Urothelium cell line (cell line): ENCODE measurements around the gene SCAF4.
A peak's percentile ranks its signal among the peaks of the same experiment; 100 is the strongest.
"Not testable (repeated sequence)": the region's sequence is repeated elsewhere in the genome, so short reads cannot be mapped to it uniquely, and the experiment has no call there.

Experiments
- DNase-seq: peaks from one replicate; pipeline ENCODE4 v3.0.0; 2011; ENCODE audit warnings: low spot score, mixed read lengths
- FAIRE-seq: peaks from 2 replicates; lab custom pipeline; 2011; peaks lifted over from hg19 to GRCh38; lab: Jason Lieb, UNC

The SCAF4 gene

GRCh38 chr21:31737586-31738397 is 5.9 kb upstream of the SCAF4 start:
- not testable (repeated sequence) for DNase-seq, FAIRE-seq

GRCh38 chr21:31735511-31735992 is 3.6 kb upstream of the SCAF4 start:
- DNase-seq (no peak), FAIRE-seq (no peak)

DNA sequence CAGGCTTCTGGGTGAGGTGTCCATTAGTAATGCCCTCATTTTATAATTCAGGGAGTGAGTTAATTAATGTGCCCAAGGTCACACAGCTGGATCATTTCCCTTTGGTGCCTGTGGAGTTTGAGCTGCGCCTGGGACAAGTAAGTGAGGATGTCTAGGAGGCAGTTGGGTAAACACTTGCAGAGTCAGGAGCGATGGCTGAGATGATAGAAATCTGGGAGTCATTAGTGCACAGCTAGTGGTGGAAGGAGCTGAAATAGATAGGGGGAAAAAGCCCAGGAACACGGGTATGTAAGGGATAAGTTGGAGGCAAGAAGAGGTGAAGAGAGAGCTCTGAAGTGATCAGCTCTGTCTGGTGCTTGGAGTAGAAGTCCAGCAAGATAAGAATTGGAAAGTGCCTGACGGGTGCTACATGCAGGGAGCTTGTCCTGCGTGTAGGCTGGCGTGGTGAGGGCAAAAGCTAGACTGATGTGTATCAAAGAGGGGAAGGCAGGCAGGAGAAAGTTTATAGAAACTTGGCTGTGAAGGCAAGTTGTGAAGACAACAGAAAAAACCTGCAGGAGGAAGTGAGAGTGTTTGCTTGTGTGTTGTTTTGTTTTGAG is 1.7 kb upstream of the SCAF4 start:
- DNase-seq = no peak
- FAIRE-seq = peak; percentile 44

DNA sequence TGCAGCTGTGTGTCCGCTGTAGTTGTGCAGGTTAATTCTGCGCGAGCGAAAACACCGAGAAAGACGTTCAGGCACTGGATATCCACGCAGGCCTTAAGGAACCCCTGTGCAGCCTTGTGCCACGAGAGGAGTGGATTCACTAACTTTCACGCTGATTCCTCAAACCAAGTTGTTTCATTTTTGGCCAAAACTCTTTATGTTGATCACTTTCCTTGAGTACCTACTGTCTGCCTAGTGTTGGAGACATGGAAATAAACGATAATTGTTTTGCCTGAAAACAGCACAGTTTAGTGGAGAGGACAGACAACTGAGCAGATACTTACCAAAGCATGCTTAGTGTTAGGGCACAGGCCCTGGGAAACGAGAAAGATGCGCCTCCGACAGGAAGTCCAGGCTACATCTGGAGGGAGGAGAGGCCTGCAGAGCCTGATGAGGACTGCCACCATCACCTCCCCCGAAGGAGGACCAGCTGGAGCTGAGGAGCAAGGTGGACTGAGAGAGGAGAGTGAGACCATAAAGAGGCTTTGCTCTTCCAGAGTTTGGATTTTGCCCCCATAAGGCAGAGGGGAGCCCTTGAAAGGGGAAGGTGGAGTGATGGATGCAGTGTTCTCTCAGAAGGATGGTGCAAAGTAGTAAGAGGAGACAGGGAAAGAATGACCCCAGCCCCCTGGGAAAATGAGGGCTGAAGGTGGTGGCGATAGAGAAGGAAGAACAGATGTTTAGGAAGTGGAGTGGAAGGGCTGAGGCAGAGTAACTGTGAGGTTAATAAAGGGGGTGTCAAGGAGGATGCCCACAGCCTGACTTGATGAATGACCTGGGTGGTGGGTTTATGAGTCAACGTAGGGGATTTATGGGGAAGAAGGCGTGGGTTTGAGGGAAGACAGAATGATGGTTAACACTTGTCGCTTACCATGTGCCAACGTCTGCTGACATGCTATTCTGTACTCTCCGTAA is 956 bp upstream of the SCAF4 start:
- peak; percentile 84 for FAIRE-seq
- DNase-seq = peak; percentile 56

- FAIRE-seq (peak; percentile 55), DNase-seq (peak; percentile 57)
These were observed 662 bp downstream of the SCAF4 start for GRCh38 chr21:31731056-31731856.

GRCh38 chr21:31730712-31731055 is 1.2 kb downstream of the SCAF4 start:
- FAIRE-seq (no peak), DNase-seq (peak; percentile 42)

DNA sequence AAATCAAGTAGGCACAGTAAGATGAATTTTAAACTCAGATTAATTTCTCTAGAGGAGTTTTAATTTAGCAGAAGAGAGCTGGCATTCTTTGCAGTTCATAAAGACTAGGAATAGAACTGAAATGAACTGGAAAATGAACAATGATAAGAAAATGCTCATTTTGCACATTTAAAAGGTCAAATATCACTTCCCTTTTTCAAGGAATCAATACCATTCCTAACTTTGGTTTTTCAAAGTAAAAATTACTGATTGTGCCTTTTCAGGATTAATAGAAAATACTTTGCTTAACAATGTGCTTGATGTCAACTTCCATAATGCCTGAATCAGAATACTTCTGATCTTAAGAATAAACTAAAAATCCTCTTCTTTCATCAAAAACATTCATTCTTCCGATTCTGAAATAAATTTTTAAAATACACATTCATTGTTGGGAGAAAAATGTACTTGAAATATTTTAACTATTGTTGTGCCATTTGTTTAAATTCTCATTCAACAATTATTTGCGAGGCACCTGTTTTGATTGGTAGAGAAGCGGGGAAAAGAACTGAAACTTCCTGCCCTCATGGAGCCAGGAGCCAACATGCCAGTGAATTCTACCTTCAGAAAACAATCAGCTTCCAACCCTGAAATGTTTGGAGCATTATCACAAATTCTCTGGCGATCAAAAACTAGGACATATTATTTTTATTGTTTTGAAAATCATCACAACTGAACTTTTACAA is 2.1 kb downstream of the SCAF4 start:
- DNase-seq = no peak
- no peak for FAIRE-seq

GRCh38 chr21:31728952-31729351 is 3.0 kb downstream of the SCAF4 start:
- DNase-seq (no peak), FAIRE-seq (peak; percentile 84)

GRCh38 chr21:31728191-31728590 is 3.7 kb downstream of the SCAF4 start:
- no peak for FAIRE-seq
- DNase-seq = no peak

DNA sequence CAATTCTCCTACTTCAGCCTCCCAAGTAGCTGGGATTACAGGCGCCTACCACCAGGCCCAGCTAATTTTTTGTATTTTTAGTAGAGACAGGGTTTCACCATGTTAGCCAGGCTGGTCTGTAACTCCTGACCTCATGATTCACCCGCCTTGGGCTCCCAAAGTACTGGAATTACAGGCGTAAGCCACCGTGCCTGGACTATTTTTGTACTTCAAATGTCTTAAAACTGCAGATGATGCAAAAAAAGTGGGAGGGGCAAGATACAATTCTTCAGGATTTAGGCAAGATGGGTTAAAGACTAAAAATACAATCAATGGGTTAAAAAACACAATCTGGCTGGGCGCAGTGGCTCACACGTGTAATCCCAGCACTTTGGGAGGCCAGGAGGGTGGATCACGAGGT is 4.7 kb downstream of the SCAF4 start:
- FAIRE-seq (no peak), DNase-seq (no peak)

GRCh38 chr21:31726407-31726806 is 5.5 kb downstream of the SCAF4 start:
- FAIRE-seq = no peak
- DNase-seq = no peak

DNA sequence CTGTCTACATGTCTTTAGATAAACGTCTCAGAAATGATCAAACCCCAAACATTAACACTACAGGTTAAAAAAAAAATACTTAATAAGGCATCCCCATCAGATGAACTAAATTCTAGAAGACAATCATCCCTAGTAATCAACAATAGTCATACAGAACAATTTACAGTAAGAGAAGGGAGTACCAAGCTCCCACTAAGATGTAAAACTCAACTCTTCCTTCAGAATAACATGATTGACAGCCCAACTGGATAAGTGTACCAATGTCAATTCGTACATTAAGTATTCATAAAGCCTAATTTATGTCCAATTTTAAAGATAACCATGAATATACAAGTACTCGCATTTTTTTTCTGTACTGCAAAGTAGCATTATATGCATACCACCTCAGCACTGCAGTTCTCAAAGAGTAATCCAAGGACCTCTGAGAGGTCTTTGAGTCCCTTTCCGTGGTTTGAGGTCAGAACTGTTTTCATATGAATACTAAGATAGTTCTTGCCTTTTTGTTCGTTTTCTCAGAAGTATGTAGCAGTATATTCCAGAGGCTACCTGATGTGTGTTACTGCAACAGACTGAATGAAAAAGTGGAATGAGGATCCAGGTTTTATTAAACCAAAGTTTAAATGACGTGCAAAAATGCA is 6.6 kb downstream of the SCAF4 start:
- FAIRE-seq = peak; percentile 37
- DNase-seq = no peak

GRCh38 chr21:31724552-31724951 is 7.4 kb downstream of the SCAF4 start:
- no peak for DNase-seq
- FAIRE-seq = no peak

GRCh38 chr21:31721381-31721780 is 10.5 kb downstream of the SCAF4 start:
- no peak for FAIRE-seq
- no peak for DNase-seq

DNA sequence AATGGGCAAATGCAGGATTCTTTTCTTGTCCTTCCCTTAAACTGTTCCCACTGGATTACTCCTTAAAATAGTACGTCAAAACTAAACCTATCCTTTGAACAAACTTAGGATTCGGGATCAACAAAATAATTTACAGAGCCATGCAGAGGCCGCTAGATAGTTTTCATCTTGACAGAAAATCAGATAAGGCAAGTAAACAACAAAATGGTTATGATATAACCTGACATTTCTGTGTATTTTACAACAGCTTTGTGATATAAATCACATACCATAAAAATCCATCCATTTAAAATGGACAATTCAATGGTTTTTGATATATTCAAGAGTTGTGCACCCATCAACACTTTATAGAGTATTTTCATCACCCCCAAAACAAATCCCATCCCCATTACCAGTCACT is 11.2 kb downstream of the SCAF4 start:
- FAIRE-seq = no peak
- no peak for DNase-seq

- no peak for FAIRE-seq
- no peak for DNase-seq
These were observed 11.6 kb downstream of the SCAF4 start for GRCh38 chr21:31720330-31720729.

- DNase-seq = no peak
These were observed 15.8 kb downstream of the SCAF4 start for GRCh38 chr21:31716106-31716505.

GRCh38 chr21:31714741-31715365 is 17.1 kb downstream of the SCAF4 start:
- FAIRE-seq (no peak), DNase-seq (no peak)

More at GRCh38 chr21:31716106-31716505, 15.8 kb downstream of the SCAF4 start:
- FAIRE-seq = no peak
